ENCODE measurements around the gene GPATCH4.

Gene GPATCH4

GRCh38 chr1:156577550-156577949 is 23.7 kb downstream of the GPATCH4 start:
- TF ChIP-seq CTCF (IDR thresholded peaks at IDR 0.05; ENCODE audit: low read depth, low read length): no peak
- DNase-seq (ENCODE audit: extremely low read depth, low read depth): no peak

GRCh38 chr1:156574039-156574633 is 27.1 kb downstream of the GPATCH4 start:
- no peak for TF ChIP-seq CTCF (IDR thresholded peaks at IDR 0.05; ENCODE audit: low read depth, low read length)
- no peak for DNase-seq (ENCODE audit: extremely low read depth, low read depth)

GRCh38 chr1:156572663-156573018 is 28.6 kb downstream of the GPATCH4 start:
- no peak for TF ChIP-seq CTCF (IDR thresholded peaks at IDR 0.05; ENCODE audit: low read depth, low read length)
- no peak for DNase-seq (ENCODE audit: extremely low read depth, low read depth)

- peak; percentile 34 for DNase-seq (ENCODE audit: extremely low read depth, low read depth)
- TF ChIP-seq CTCF (IDR thresholded peaks at IDR 0.05; ENCODE audit: low read depth, low read length): no peak
Observed at GRCh38 chr1:156571919-156572662, 29.2 kb downstream of the GPATCH4 start, which contains the start of gene IQGAP3. IQGAP3 (minus strand) TSS chr1:156572565; CDS start chr1:156572529, 36 bp downstream.

GRCh38 chr1:156571261-156571852 is 29.9 kb downstream of the GPATCH4 start:
- peak; percentile 83 for DNase-seq (ENCODE audit: extremely low read depth, low read depth)
- no peak for TF ChIP-seq CTCF (IDR thresholded peaks at IDR 0.05; ENCODE audit: low read depth, low read length)

- DNase-seq (ENCODE audit: extremely low read depth, low read depth): no peak
- TF ChIP-seq CTCF (IDR thresholded peaks at IDR 0.05; ENCODE audit: low read depth, low read length): no peak
Observed at GRCh38 chr1:156566436-156566835, 34.8 kb downstream of the GPATCH4 start.

GRCh38 chr1:156565519-156565918 is 35.8 kb downstream of the GPATCH4 start:
- no peak for DNase-seq (ENCODE audit: extremely low read depth, low read depth)
- no peak for TF ChIP-seq CTCF (IDR thresholded peaks at IDR 0.05; ENCODE audit: low read depth, low read length)
